IMR-90 (cell line): ENCODE data around the gene PLEK.

Experiments
- CEBPB ChIP-seq: IDR thresholded peaks from 2 replicates; pipeline ENCODE4 v1.6.1; 2012; ENCODE audit warnings: low read depth, low read length, improper control_type of control experiment
- CTCF ChIP-seq: conservative IDR thresholded peaks from 2 replicates; pipeline ENCODE4 v1.5.1; 2012; ENCODE audit warnings: mild to moderate bottlenecking, low read depth, low read length, improper control_type of control experiment
- FOS ChIP-seq: fragments of 150-350 bp; IDR thresholded peaks from 2 replicates; pipeline ENCODE4 v1.6.1; 2016; ENCODE audit warnings: low read depth, low read length
- MXI1 ChIP-seq: IDR thresholded peaks from 2 replicates; pipeline ENCODE4 v1.6.1; 2012; ENCODE audit warnings: low read depth, mild to moderate bottlenecking, low read length, moderate library complexity, borderline replicate concordance
- POLR2A ChIP-seq: IDR thresholded peaks from 2 replicates; pipeline ENCODE4 v1.6.1; 2012; ENCODE audit warnings: mild to moderate bottlenecking, low read depth, low read length
- RAD21 ChIP-seq: IDR thresholded peaks from 2 replicates; pipeline ENCODE4 v1.6.1; 2012; ENCODE audit warnings: low read length, improper control_type of control experiment

GRCh38 chr2:68351997-68352396, 13.1 kb upstream of the PLEK start:
- no peak for TF ChIP-seq CTCF
- no peak for TF ChIP-seq POLR2A
- TF ChIP-seq FOS: no peak
- TF ChIP-seq CEBPB: no peak
- no peak for TF ChIP-seq RAD21
- no peak for TF ChIP-seq MXI1
